NCI-H1436 (cell line): ENCODE results near the gene NDEL1.
A peak's percentile ranks its signal among the peaks of the same experiment; 100 is the strongest.

ENCODE experiments used
- DNase-seq: peaks from one replicate; lab custom pipeline; 2025; lab: John Stamatoyannopoulos, UW

The NDEL1 gene

GRCh38 chr17:8413938-8414337, 21.7 kb upstream of the NDEL1 start:
- DNase-seq, result no peak

- no peak for DNase-seq
Measured at GRCh38 chr17:8417806-8418205, 17.9 kb upstream of the NDEL1 start.

GRCh38 chr17:8418471-8418870, 17.2 kb upstream of the NDEL1 start:
- no peak for DNase-seq

- no peak for DNase-seq
Measured at GRCh38 chr17:8419305-8419704, 16.4 kb upstream of the NDEL1 start.

- DNase-seq, result no peak
Measured at GRCh38 chr17:8420041-8420934, 15.4 kb upstream of the NDEL1 start.

- no peak for DNase-seq
Measured at GRCh38 chr17:8421571-8421970, 14.1 kb upstream of the NDEL1 start.

- DNase-seq, result no peak
Measured at GRCh38 chr17:8426094-8426720, 9.5 kb upstream of the NDEL1 start.

- DNase-seq, result no peak
Measured at GRCh38 chr17:8426802-8427201, 8.9 kb upstream of the NDEL1 start.

GRCh38 chr17:8430966-8431365, 4.7 kb upstream of the NDEL1 start:
- no peak for DNase-seq

- peak; percentile 27 for DNase-seq
Measured at GRCh38 chr17:8436169-8436843, 622 bp downstream of the NDEL1 start.

- DNase-seq, result no peak
Measured at GRCh38 chr17:8436844-8437171, 1.1 kb downstream of the NDEL1 start.

GRCh38 chr17:8438441-8438840, 2.8 kb downstream of the NDEL1 start:
- DNase-seq, result no peak

- DNase-seq, result no peak
Measured at GRCh38 chr17:8439681-8440080, 4.0 kb downstream of the NDEL1 start.

- no peak for DNase-seq
Measured at GRCh38 chr17:8441690-8442089, 6.0 kb downstream of the NDEL1 start.

GRCh38 chr17:8442310-8442709, 6.6 kb downstream of the NDEL1 start:
- DNase-seq, result no peak

- no peak for DNase-seq
Measured at GRCh38 chr17:8443756-8444155, 8.1 kb downstream of the NDEL1 start.

GRCh38 chr17:8444494-8444893, 8.8 kb downstream of the NDEL1 start:
- DNase-seq, result no peak

GRCh38 chr17:8445536-8445935, 9.9 kb downstream of the NDEL1 start:
- DNase-seq, result no peak

- DNase-seq, result no peak
Measured at GRCh38 chr17:8447799-8448198, 12.1 kb downstream of the NDEL1 start.

GRCh38 chr17:8448310-8448709, 12.6 kb downstream of the NDEL1 start:
- DNase-seq, result no peak

- DNase-seq, result no peak
Measured at GRCh38 chr17:8451933-8452614, 16.4 kb downstream of the NDEL1 start.

- DNase-seq, result no peak
Measured at GRCh38 chr17:8453326-8453725, 17.6 kb downstream of the NDEL1 start.
